HUES48 (cell line): Measurements from ENCODE around the gene ZNF823.

Experiments used
- H3K27ac ChIP-seq: one replicate; pipeline ENCODE4 v1.7.0; 2013; ENCODE audit warnings: low read depth, low read length, inconsistent platforms
- H3K27me3 ChIP-seq: 2 replicates; pipeline ENCODE4 v1.6.1; 2013; ENCODE audit warnings: mild to moderate bottlenecking, low read length; ENCODE audit not compliant: control insufficient read depth, insufficient read depth
- H3K36me3 ChIP-seq: 2 replicates; pipeline ENCODE4 v1.6.1; 2013; ENCODE audit warnings: low read length; ENCODE audit not compliant: control insufficient read depth, insufficient read depth
- H3K4me1 ChIP-seq: 2 replicates; pipeline ENCODE4 v1.6.1; 2013; ENCODE audit warnings: mild to moderate bottlenecking, low read length; ENCODE audit not compliant: control insufficient read depth, insufficient read depth
- H3K4me3 ChIP-seq: 2 replicates; pipeline ENCODE4 v1.5.1; 2013; ENCODE audit warnings: mild to moderate bottlenecking, low read depth, low read length
- H3K9ac ChIP-seq: 2 replicates; pipeline ENCODE4 v1.6.1; 2013; ENCODE audit warnings: mild to moderate bottlenecking, low read depth, low read length, moderate library complexity
- H3K9me3 ChIP-seq: 2 replicates; pipeline ENCODE4 v1.6.1; 2013; ENCODE audit warnings: low read length; ENCODE audit not compliant: control insufficient read depth, insufficient read depth

Gene ZNF823

GRCh38 chr19:11766597-11767591 lies 28.1 kb upstream of the ZNF823 start, which contains the start of gene ZNF441:
Gene ZNF441, plus strand, starts transcription at chr19:11767000. Its CDS starts 194 bp downstream, at chr19:11767194.
- H3K9ac ChIP-seq = peak within 1 kb of the TSS; percentile 46; the same call in 1 of the 2 replicates
- H3K9me3 ChIP-seq = peaks cover 22% of the 10 kb centered on the region
- peaks cover 21% of the 10 kb centered on the region for H3K27me3 ChIP-seq
- no peaks in the 10 kb centered on the region for H3K36me3 ChIP-seq
- H3K4me3 ChIP-seq = peak within 1 kb of the TSS; percentile 72
- H3K4me1 ChIP-seq = no peaks in the 10 kb centered on the region
- peak within 1 kb of the TSS; percentile 65 for H3K27ac ChIP-seq

DNA sequence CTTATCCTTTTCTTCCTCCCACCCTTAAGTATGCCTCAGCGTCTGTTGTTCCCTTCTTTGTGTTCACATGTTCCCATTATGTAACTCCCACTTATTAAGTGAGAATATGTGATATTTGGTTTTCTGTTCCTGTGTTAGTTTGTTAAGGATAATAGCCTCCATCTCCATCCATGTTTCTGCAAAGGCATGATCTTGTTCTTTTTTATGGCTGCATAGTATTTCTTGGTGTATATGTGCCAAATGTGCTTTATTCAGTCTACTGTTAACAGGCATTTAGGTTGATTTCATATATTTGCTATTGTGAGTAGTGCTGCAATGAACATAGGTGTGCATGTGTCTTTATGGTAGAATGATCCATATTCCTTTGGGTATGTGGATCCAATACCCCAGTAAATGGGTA lies 24.9 kb upstream of the ZNF823 start:
- no peaks in the 10 kb centered on the region for H3K4me1 ChIP-seq
- H3K36me3 ChIP-seq = no peaks in the 10 kb centered on the region
- H3K9ac ChIP-seq = no peak overlapping the region
- no peak overlapping the region for H3K27ac ChIP-seq
- H3K4me3 ChIP-seq = no peak overlapping the region
- H3K9me3 ChIP-seq = peaks cover 23% of the 10 kb centered on the region
- peaks cover 18% of the 10 kb centered on the region for H3K27me3 ChIP-seq

DNA sequence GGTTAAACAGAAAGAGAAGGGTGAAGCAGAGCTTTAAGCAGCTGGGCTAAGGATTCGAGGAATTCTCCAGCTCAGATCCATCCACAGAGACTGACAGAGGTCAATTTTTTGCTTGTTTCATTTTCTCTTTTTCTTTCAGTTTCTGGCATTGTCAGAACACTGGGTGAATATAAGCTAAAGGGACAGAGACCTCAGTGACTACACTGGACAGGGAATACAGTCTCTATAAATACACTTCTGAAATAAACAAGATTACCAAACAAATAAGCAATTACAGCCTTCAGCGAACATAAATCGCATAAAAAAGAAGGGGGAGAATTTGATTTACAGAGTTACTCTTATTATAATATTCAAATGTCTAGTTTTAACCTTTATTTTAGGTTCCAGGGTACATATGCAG lies 24.4 kb upstream of the ZNF823 start:
- no peak overlapping the region for H3K27ac ChIP-seq
- no peak overlapping the region for H3K9ac ChIP-seq
- H3K36me3 ChIP-seq = no peaks in the 10 kb centered on the region
- peaks cover 23% of the 10 kb centered on the region for H3K9me3 ChIP-seq
- no peak overlapping the region for H3K4me3 ChIP-seq
- no peaks in the 10 kb centered on the region for H3K4me1 ChIP-seq
- H3K27me3 ChIP-seq = peaks cover 13% of the 10 kb centered on the region

DNA sequence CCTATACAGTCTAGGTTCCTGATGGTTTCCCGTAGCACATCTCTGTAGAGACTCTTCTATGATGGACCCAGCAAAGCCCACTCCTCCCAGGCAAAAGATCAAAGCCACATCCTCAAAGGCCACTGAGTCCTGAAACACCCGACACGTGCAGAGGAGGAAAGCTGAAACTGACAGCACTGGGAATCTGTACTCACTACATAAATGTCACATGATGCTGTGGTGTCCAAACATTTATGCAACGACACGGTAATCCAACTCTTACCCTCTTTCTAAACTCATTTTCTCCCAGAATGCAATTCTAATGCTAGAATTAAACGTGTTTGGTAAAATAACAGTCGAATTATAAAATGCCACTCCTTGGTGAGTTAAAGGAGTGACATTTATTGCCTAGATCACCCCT lies 21.1 kb upstream of the ZNF823 start:
- H3K4me3 ChIP-seq = no peak overlapping the region

DNA sequence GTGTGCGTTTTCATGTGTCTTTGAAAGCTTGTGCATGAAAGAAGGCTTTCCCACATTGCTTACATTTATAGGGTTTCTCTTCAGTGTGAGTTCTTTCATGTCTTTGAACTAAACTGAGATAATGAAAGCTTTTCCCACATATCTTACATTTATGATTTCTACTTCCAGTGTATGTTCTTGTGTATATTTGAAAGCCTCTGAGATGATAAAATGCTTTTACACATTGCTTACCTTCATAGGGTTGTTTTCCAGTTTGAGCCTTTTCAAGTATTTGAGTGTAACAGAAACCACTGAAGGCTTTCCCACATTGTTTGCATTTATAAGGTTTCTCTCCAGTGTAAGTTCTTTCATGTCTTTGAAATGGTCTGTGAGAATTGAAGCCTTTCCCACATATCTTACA lies 18.2 kb upstream of the ZNF823 start:
- Histone ChIP-seq H3K4me1 (no peaks in the 10 kb centered on the region), H3K27ac (no peak overlapping the region), H3K36me3 (no peaks in the 10 kb centered on the region), H3K4me3 (no peak overlapping the region), H3K9me3 (peaks cover 48% of the 10 kb centered on the region), H3K9ac (no peak overlapping the region), H3K27me3 (no peaks in the 10 kb centered on the region)

More for the DNA sequence above, 21.1 kb upstream of the ZNF823 start:
- Histone ChIP-seq H3K36me3 (no peaks in the 10 kb centered on the region), H3K9ac (no peak overlapping the region), H3K27ac (no peak overlapping the region), H3K27me3 (no peaks in the 10 kb centered on the region), H3K4me1 (no peaks in the 10 kb centered on the region), H3K9me3 (peaks cover 38% of the 10 kb centered on the region)

GRCh38 chr19:11754663-11755062 lies 15.9 kb upstream of the ZNF823 start:
- Histone ChIP-seq H3K4me3 (no peak overlapping the region), H3K36me3 (no peaks in the 10 kb centered on the region), H3K27ac (no peak overlapping the region), H3K27me3 (no peaks in the 10 kb centered on the region), H3K9me3 (peaks cover 59% of the 10 kb centered on the region), H3K4me1 (no peaks in the 10 kb centered on the region), H3K9ac (no peak overlapping the region)

GRCh38 chr19:11752244-11752736 lies 13.5 kb upstream of the ZNF823 start:
- Histone ChIP-seq H3K27ac (no peak overlapping the region), H3K4me1 (no peaks in the 10 kb centered on the region), H3K27me3 (no peaks in the 10 kb centered on the region), H3K9me3 (peaks cover 58% of the 10 kb centered on the region), H3K36me3 (no peaks in the 10 kb centered on the region), H3K9ac (no peak overlapping the region), H3K4me3 (no peak overlapping the region)

GRCh38 chr19:11749751-11750150 lies 11.0 kb upstream of the ZNF823 start:
- Histone ChIP-seq H3K4me3 (no peak overlapping the region), H3K27me3 (no peaks in the 10 kb centered on the region), H3K9ac (no peak overlapping the region), H3K27ac (no peak overlapping the region), H3K36me3 (no peaks in the 10 kb centered on the region), H3K4me1 (no peaks in the 10 kb centered on the region), H3K9me3 (peaks cover 51% of the 10 kb centered on the region)

- no peak overlapping the region for H3K4me3 ChIP-seq
- H3K27ac ChIP-seq = no peak overlapping the region
- H3K27me3 ChIP-seq = no peaks in the 10 kb centered on the region
- no peaks in the 10 kb centered on the region for H3K4me1 ChIP-seq
- no peaks in the 10 kb centered on the region for H3K36me3 ChIP-seq
- no peak overlapping the region for H3K9ac ChIP-seq
- H3K9me3 ChIP-seq = peaks cover 37% of the 10 kb centered on the region
Observed at GRCh38 chr19:11747277-11747676, 8.5 kb upstream of the ZNF823 start.

GRCh38 chr19:11745869-11746268 lies 7.1 kb upstream of the ZNF823 start:
- Histone ChIP-seq H3K4me3 (no peak overlapping the region), H3K36me3 (no peaks in the 10 kb centered on the region), H3K4me1 (no peaks in the 10 kb centered on the region), H3K27me3 (no peaks in the 10 kb centered on the region), H3K27ac (no peak overlapping the region), H3K9me3 (peaks cover 27% of the 10 kb centered on the region), H3K9ac (no peak overlapping the region)
